ENCODE data around the gene FHIT. TPM values are rescaled to one million over a fixed set of nuclear protein-coding genes. Genes with fewer than 3 reads are reported as not detected.

FHIT gene
- total and polyA plus RNA-seq, 10 of the 15 experiments (the other 5 are each of a cell fraction or from before 2014, with no cell fraction given), result 4.2 to 14.9 (median 9.4) TPM

GRCh38 chr3:60803216-60804173, 447.8 kb downstream of the FHIT start (continued):
- TF ChIP-seq, protein P1, sequence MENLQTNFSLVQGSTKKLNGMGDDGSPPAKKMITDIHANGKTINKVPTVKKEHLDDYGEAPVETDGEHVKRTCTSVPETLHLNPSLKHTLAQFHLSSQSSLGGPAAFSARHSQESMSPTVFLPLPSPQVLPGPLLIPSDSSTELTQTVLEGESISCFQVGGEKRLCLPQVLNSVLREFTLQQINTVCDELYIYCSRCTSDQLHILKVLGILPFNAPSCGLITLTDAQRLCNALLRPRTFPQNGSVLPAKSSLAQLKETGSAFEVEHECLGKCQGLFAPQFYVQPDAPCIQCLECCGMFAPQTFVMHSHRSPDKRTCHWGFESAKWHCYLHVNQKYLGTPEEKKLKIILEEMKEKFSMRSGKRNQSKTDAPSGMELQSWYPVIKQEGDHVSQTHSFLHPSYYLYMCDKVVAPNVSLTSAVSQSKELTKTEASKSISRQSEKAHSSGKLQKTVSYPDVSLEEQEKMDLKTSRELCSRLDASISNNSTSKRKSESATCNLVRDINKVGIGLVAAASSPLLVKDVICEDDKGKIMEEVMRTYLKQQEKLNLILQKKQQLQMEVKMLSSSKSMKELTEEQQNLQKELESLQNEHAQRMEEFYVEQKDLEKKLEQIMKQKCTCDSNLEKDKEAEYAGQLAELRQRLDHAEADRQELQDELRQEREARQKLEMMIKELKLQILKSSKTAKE (IDR thresholded peaks at IDR 0.05; ENCODE audit: low read depth, poor library complexity, severe bottlenecking), result no peak

- Histone ChIP-seq H3K27me3 (replicated peaks in 1 of 2; ENCODE audit: control insufficient read depth in 2 of 2, insufficient read depth in 2 of 2, low read length in 1 of 2) (no peaks in the 10 kb centered on the region), H3K79me2 (ENCODE audit: control insufficient read depth, insufficient read depth, low read length) (no peaks in the 10 kb centered on the region), H2AFZ (ENCODE audit: control insufficient read depth, low read depth, low read length) (no peak overlapping the region), H3K4me1 (ENCODE audit: control insufficient read depth, insufficient read depth, low read length) (no peaks in the 10 kb centered on the region), H3K4me3 (no peak overlapping the region), H3K9me3 (replicated peaks; ENCODE audit: control insufficient read depth, insufficient read depth, low read length) (no peaks in the 10 kb centered on the region), H3K36me3 (ENCODE audit: control insufficient read depth in 2 of 2, insufficient read depth in 2 of 2, low read length in 1 of 2) (no peaks in the 10 kb centered on the region), H3K9ac (ENCODE audit: control insufficient read depth, insufficient read depth, low read length) (no peak overlapping the region), H3K4me2 (ENCODE audit: control insufficient read depth, insufficient read depth) (no peak overlapping the region), H3K27ac (ENCODE audit: control insufficient read depth, insufficient read depth) (no peak overlapping the region), H4K20me1 (ENCODE audit: control insufficient read depth, insufficient read depth) (no peaks in the 10 kb centered on the region)
- ATAC-seq, result no peak; the same call in 2 of the 3 replicates
- 46% methylated on average over 2 of the region's 2 CpGs for WGBS (ENCODE audit: insufficient coverage, insufficient replicate concordance, low lambda C conversion rate, missing lambda C conversion rate)
- RAD21 ChIA-PET (ENCODE audit: unreplicated experiment), result no interaction called here
- CTCF ChIA-PET, result no interaction called here
- in situ Hi-C loops (cut with MboI), result no loop called here
- no peak for DNase-seq (ENCODE audit: low read depth, low spot score)
- POLR2A ChIA-PET, result no interaction called here
- no peak for FAIRE-seq
- SMC1A ChIA-PET (ENCODE audit: uncharacterized antibody, unreplicated experiment), result no interaction called here
- BruUV-seq (replicated peaks), result no TSS peak
- intact Hi-C loops (cut with micrococcal nuclease; ENCODE audit: unreplicated experiment), result no loop called here
- TF ChIP-seq, protein P1 (IDR thresholded peaks at IDR 0.05; ENCODE audit: low read depth, poor library complexity, severe bottlenecking), result no peak
- TF ChIP-seq NFXL1 (IDR thresholded peaks at IDR 0.05; ENCODE audit: borderline replicate concordance), result no peak
- TF ChIP-seq, protein P2, sequence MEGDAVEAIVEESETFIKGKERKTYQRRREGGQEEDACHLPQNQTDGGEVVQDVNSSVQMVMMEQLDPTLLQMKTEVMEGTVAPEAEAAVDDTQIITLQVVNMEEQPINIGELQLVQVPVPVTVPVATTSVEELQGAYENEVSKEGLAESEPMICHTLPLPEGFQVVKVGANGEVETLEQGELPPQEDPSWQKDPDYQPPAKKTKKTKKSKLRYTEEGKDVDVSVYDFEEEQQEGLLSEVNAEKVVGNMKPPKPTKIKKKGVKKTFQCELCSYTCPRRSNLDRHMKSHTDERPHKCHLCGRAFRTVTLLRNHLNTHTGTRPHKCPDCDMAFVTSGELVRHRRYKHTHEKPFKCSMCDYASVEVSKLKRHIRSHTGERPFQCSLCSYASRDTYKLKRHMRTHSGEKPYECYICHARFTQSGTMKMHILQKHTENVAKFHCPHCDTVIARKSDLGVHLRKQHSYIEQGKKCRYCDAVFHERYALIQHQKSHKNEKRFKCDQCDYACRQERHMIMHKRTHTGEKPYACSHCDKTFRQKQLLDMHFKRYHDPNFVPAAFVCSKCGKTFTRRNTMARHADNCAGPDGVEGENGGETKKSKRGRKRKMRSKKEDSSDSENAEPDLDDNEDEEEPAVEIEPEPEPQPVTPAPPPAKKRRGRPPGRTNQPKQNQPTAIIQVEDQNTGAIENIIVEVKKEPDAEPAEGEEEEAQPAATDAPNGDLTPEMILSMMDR (IDR thresholded peaks at IDR 0.05 in 2 of 3, conservative IDR thresholded peaks at IDR 0.05 in 1 of 3; ENCODE audit: control insufficient read depth in 2 of 3, extremely low read depth in 1 of 3, insufficient read depth in 1 of 3, low read depth in 3 of 3, low read length in 3 of 3), result no peak
- TF ChIP-seq KAT2A (conservative IDR thresholded peaks at IDR 0.05; ENCODE audit: control insufficient read depth, low read depth, low read length), result no peak
- TF ChIP-seq KLF5 (IDR thresholded peaks at IDR 0.05; ENCODE audit: partially characterized antibody), result no peak
- TF ChIP-seq CHD2 (IDR thresholded peaks at IDR 0.05; ENCODE audit: borderline replicate concordance, low read depth, low read length), result no peak
- no peak for TF ChIP-seq CREB1 (IDR thresholded peaks at IDR 0.05; ENCODE audit: low read depth)
- TF ChIP-seq POLR2AphosphoS2 (IDR thresholded peaks at IDR 0.05; ENCODE audit: low read depth, low read length), result no peak
- no peak for TF ChIP-seq SPI1 (IDR thresholded peaks at IDR 0.05; ENCODE audit: borderline replicate concordance, insufficient read depth, low read depth, low read length)
- TF ChIP-seq SRF (IDR thresholded peaks at IDR 0.05; ENCODE audit: low read depth in 2 of 2, low read length in 2 of 2), result no peak
- TF ChIP-seq WRNIP1 (IDR thresholded peaks at IDR 0.05; ENCODE audit: borderline replicate concordance, low read depth, low read length), result no peak
- no peak for TF ChIP-seq SMAD1 (IDR thresholded peaks at IDR 0.05; ENCODE audit: low read depth, partially characterized antibody)
Measured at GRCh38 chr3:60801307-60801706, 449.9 kb downstream of the FHIT start.
